Kidney (tissue), 14 donors: ENCODE data around the gene PPOX. TPM values are rescaled to one million over a fixed set of nuclear protein-coding genes. Genes with fewer than 3 reads are reported as not detected.

Source experiments
- DNase-seq, 5 donors: peaks; one replicate each; pipeline ENCODE4 v3.0.0-alpha.2; 2013 to 2020
- FAIRE-seq: peaks from 2 replicates; lab custom pipeline; 2012; peaks lifted over from hg19 to GRCh38; lab: Jason Lieb, UNC
- H3K27ac ChIP-seq, 2 donors: one replicate each; pipeline ENCODE4 v1.7.0; 2013; ENCODE audit warnings: low read depth in 2 of 2, low read length in 2 of 2, inconsistent platforms in 1 of 2
- H3K27me3 ChIP-seq: one replicate; pipeline ENCODE4 v1.7.1; 2013; ENCODE audit warnings: low read length, inconsistent platforms; ENCODE audit not compliant: control insufficient read depth, insufficient read depth
- H3K36me3 ChIP-seq, 3 donors: one replicate each; pipeline versions ENCODE4 v1.7.0 to v1.7.1; 2013; ENCODE audit warnings: low read length in 3 of 3, control low read depth in 1 of 3, inconsistent platforms in 1 of 3; ENCODE audit not compliant: insufficient read depth in 3 of 3, control insufficient read depth in 2 of 3
- H3K4me1 ChIP-seq, 3 donors: one replicate each; pipeline versions ENCODE4 v1.7.0 to v1.7.1; 2013; ENCODE audit warnings: low read length in 3 of 3, inconsistent platforms in 1 of 3, low read depth in 1 of 3; ENCODE audit not compliant: control insufficient read depth in 2 of 3, insufficient read depth in 2 of 3
- H3K4me3 ChIP-seq, 3 donors: one replicate each; pipeline versions ENCODE4 v1.7.0 to v1.8.1; 2013; ENCODE audit warnings: low read length in 3 of 3, control low read depth in 1 of 3, inconsistent platforms in 1 of 3
- H3K9ac ChIP-seq, 3 donors: one replicate each; pipeline versions ENCODE4 v1.7.0 to v1.7.1; 2013; ENCODE audit warnings: low read length in 3 of 3, control low read depth in 1 of 3, inconsistent platforms in 1 of 3
- H3K9me3 ChIP-seq, 3 donors: one replicate each; pipeline versions ENCODE4 v1.7.0 to v1.7.1; 2013; ENCODE audit warnings: low read length in 3 of 3, control low read depth in 1 of 3, inconsistent platforms in 1 of 3; ENCODE audit not compliant: control insufficient read depth in 2 of 3, insufficient read depth in 1 of 3
- CTCF ChIP-seq: IDR thresholded peaks from 3 replicates; pipeline ENCODE4 v1.5.1; 2012; ENCODE audit warnings: mild to moderate bottlenecking, moderate library complexity, borderline replicate concordance; ENCODE audit not compliant: insufficient read depth; ENCODE audit errors: extremely low read depth
- intact Hi-C: fragments of 100-400 bp; cut with DNase I; formaldehyde crosslinking; loops from one replicate; pipeline ENCODE4 v1.11.1; 2022
- polyA plus RNA-seq: library from polyadenylated mRNA; stranded (reverse); fragments of 350-450 nt; fragmentation: Illumina TruSeq; extraction: RNeasy Lipid Tissue Mini Kit (QIAGEN cat#74804); gene quantifications from one replicate; pipeline ENCODE4 v1.2.3, GENCODE V29; 2014; ENCODE audit warnings: low read depth, low replicate concordance; ENCODE audit not compliant: insufficient read depth
- total RNA-seq: library from RNA; stranded (reverse); fragmentation: NEBNext Ultra II Directional; extraction: Animal tissue kit (Norgen Biotek cat#: 25700); gene quantifications from one replicate; pipeline ENCODE4 v1.2.1, GENCODE V29; 2021
- donor health status: control.
- donor health status: control.
- donor health status: control.
- donor health status: control.
- donor health status: control.
- donor health status: DM: yes; HTN: yes; CAD: no.
- donor health status: Normal renal cell carcinoma (clear cell type).

Gene PPOX
- total and polyA plus RNA-seq, 2 donors from 2014 or later = 23.6 to 29.4 TPM

DNA sequence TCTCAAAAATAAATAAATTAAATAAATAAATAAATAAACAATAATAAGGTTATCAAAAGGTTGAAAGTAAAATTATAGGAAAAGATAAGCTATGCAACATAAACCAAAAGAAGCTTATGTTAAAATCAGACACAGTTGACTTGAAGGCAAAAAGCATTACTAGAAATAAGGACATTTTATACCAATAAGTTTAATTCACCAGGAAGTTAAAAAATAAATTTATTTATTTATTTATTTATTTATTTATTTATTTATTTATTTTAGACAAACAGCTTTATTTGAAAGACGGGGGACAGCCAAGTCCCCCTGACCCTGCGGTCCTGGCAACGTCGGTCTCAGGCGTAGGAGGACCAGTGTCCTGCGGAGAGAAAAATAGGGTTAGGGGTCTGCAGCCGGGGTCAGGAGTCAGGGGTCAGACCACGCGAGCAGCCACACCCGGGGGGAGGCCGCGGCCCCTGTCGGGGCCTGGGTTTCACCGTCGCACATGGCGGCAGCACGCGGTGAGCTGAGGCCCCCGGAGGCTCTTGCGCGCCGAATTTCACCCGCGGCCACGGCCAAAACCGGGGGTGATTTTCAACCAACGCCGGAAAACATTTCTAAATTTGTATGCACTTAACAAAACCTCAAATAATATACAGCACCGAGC, 25.3 kb upstream of the PPOX start:
- Histone ChIP-seq H3K9me3 (no peaks in the 10 kb centered on the region), H3K27ac (no peak overlapping the region), H3K4me1 (peaks cover 0 to 6% (median 0%) of the 10 kb centered on the region in 3 donors), H3K36me3 (no peaks in the 10 kb centered on the region), H3K27me3 (no peaks in the 10 kb centered on the region), H3K9ac (no peak overlapping the region), H3K4me3 (no peak overlapping the region)
- DNase-seq (no peak), FAIRE-seq (no peak)
- no peak for TF ChIP-seq CTCF
- intact Hi-C loops = no loop called here

- H3K9ac ChIP-seq = no peak overlapping the region
- intact Hi-C loops = no loop called here
- H3K27me3 ChIP-seq = no peaks in the 10 kb centered on the region
- H3K36me3 ChIP-seq = no peaks in the 10 kb centered on the region
- no peak for TF ChIP-seq CTCF
- H3K9me3 ChIP-seq = no peaks in the 10 kb centered on the region
- FAIRE-seq (no peak), DNase-seq (no peak)
- H3K27ac ChIP-seq = no peak overlapping the region
- no peak overlapping the region for H3K4me3 ChIP-seq
- H3K4me1 ChIP-seq = no peaks in the 10 kb centered on the region
Measured at GRCh38 chr1:161145832-161146231, 20.4 kb upstream of the PPOX start.

- no peak for TF ChIP-seq CTCF
- peak in 1 of 5 donors; percentile 28 for DNase-seq
- Histone ChIP-seq H3K9me3 (no peaks in the 10 kb centered on the region), H3K27me3 (no peaks in the 10 kb centered on the region), H3K27ac (no peak overlapping the region), H3K4me1 (peaks cover 0 to 3% (median 0%) of the 10 kb centered on the region in 3 donors), H3K9ac (peak overlapping the region in 1 of 3 donors; percentile 100), H3K4me3 (peak overlapping the region; percentile 86 to 100 (median 95)), H3K36me3 (peaks cover 0 to 1% (median 0%) of the 10 kb centered on the region in 3 donors)
- FAIRE-seq = no peak
- intact Hi-C loops = no loop called here
Measured at GRCh38 chr1:161153176-161153575, 13.1 kb upstream of the PPOX start.
